Stimulated activated CD8-positive, alpha-beta memory T cell treated with anti-CD3 and anti-CD28 coated beads, Interleukin-7, amount 100 ng/mL, for 48 hours (primary cell): ENCODE results near the gene SRMS.

Experiments
- DNase-seq, 2 donors: peaks; one replicate each; pipeline ENCODE4 v3.0.0-alpha.2; 2020; ENCODE audit warnings: low read depth in 1 of 2; ENCODE audit errors: extremely low read depth in 1 of 2

SRMS gene

DNA sequence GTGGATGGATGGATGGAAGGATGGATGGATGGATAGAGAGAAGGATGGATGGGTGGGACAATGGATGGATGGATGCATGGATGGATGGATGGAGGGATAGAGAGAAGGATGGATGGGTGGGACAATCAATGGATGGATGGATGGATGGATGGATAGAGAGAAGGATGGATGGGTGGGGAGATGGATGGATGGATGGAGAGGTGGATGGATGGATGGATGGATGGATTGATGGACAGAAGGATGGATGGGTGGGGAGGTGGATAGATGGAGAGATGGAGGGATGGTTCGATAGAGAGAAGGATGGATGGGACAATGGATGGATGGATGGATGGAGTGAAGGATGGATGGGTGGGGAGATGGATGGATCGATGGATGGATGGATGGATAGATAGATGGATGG is 55.0 kb downstream of the SRMS start:
- DNase-seq: no peak

DNA sequence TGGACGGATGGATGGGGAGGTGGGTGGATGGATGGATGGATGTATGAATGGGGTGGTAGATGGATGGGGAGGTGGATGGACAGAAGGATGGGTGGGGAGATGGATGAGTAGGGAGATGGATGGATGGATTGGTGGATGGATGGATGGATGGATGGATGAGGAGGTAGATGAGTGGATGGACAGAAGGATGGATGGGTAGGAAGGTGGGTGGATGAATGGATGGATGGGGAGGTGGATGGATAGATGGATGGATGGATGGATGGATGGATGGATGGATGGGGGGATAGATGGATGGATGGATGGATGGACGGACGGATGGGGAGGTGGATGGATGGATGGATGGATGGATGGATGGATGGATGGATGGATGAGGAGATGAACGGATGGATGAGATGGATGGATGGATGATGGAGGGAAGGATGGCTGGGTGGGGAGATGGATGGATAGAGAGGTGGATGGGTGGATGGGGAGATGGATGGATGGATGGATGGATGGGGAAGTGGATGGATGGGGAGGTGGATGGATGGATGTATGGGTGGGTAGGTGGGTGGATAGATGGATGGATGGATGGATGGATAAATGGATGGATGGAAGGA is 55.8 kb downstream of the SRMS start:
- no peak for DNase-seq

DNA sequence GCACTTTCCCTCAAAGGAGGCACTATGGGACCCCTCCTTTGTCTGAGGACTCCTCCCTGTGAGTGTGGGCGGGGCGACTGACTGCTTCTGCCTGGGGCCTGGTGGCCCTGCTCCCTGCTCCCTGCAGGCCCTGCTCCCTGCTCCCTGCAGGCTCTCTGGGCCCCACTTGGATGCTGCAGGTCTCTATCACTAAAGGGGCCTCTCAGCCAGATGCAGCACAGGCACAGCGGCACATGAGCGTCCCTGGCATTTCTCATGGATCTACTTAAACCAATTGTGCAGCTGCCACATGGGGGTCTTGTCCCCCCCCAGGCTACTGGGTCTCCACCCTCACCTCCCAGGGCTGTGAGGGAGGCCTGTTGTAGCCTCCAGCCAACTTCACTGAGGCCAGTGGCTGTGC is 56.5 kb downstream of the SRMS start:
- DNase-seq: no peak
